C4-2B (cell line): ENCODE results near the gene EPN1.

ENCODE experiments used
- H3K27ac ChIP-seq: fragments of 450-650 bp; 2 replicates; pipeline ENCODE4 v1.5.1; 2017
- CTCF ChIP-seq: fragments of 450-650 bp; conservative IDR thresholded peaks from 2 replicates; pipeline ENCODE4 v1.5.1; 2017; ENCODE audit warnings: mild to moderate bottlenecking
- ZFX ChIP-seq: fragments of 450-650 bp; IDR thresholded peaks from 2 replicates; pipeline ENCODE4 v1.6.1; 2017

Gene EPN1

GRCh38 chr19:55643003-55643886 lies 31.8 kb upstream of the EPN1 start, which contains the start of gene ZNF581:
Gene ZNF581, plus strand, starts transcription at chr19:55643649. Its CDS starts 923 bp downstream, at chr19:55644572.
- no peak for TF ChIP-seq CTCF
- no peak; the same call in 1 of the 2 replicates for TF ChIP-seq ZFX
- H3K27ac ChIP-seq = peak within 1 kb of the TSS; percentile 93

- no peak for TF ChIP-seq ZFX
- no peak for TF ChIP-seq CTCF
- H3K27ac ChIP-seq = peak overlapping the region; percentile 93
These were observed 31.2 kb upstream of the EPN1 start for GRCh38 chr19:55643887-55644176.

DNA sequence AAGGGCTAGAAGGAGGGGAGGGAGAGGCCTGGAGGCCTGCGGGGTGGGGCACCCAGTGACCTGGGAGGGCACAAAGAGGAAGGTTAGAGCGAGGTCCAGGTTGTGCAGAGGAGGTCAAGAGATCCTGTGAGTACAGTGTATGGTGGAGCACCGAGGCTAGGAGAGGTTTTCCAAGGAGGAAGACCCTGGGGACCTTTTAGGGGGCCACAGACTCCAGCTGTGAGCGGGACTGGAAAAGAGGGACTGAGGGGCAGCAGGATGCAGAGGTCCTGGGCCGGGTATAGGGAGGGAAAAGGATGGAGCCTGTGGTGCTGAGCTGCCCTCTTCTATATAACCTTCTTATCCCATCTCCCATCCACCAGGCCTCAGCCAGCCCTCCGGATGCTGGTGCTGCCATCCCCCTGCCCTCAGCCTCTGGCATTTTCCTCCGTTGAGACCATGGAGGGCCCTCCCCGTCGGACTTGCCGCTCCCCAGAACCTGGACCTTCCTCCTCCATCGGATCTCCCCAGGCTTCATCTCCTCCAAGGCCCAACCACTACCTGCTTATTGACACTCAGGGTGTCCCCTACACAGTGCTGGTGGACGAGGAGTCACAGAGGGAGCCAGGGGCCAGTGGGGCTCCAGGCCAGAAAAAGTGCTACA lies 30.7 kb upstream of the EPN1 start:
- no peak for TF ChIP-seq CTCF
- TF ChIP-seq ZFX = no peak
- H3K27ac ChIP-seq = peak overlapping the region; percentile 93

DNA sequence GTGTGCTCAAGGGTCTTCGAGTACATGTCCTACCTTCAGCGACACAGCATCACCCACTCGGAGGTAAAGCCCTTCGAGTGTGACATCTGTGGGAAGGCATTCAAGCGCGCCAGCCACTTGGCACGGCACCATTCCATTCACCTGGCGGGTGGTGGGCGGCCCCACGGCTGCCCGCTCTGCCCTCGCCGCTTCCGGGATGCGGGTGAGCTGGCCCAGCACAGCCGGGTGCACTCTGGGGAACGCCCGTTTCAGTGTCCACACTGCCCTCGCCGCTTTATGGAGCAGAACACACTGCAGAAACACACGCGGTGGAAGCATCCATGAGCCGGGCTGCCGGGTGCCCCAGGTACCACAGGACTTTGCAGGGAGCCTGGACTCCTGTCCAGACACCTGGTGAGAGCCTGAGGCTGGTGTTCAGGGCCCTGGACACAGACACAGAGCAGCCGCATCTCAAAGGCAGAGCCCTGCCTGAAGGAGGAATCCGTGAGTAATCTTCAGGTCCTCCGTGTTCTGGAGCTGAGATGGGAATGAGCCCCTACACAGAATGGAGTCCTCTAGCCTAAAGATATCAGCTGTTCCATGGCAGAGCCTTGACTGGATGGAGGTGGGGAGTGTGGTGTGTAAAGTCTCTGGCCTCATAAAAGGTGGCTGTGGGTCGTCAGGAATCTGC lies 30.0 kb upstream of the EPN1 start:
- no peak overlapping the region; the same call in 1 of the 2 replicates for H3K27ac ChIP-seq
- TF ChIP-seq CTCF = no peak
- TF ChIP-seq ZFX = no peak

DNA sequence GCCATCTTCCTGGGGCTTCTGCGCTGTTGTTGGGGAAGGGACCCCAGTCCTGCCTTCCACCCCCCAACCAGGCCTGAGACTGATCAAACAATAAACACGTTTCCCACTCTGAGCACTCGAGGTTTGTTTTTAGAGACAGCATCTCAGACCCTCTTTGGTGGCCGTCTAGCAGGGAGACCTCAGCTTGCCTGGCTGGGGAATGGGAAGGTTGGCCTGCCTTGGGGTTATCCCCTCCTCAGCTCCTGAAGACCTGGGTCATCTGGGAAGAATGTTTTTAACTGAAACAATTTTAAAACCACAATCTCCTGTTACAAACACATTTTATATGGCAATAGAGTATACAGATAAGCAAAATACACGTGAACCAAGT lies 29.5 kb upstream of the EPN1 start:
- no peak for TF ChIP-seq CTCF
- no peak for TF ChIP-seq ZFX
- H3K27ac ChIP-seq = no peak overlapping the region

DNA sequence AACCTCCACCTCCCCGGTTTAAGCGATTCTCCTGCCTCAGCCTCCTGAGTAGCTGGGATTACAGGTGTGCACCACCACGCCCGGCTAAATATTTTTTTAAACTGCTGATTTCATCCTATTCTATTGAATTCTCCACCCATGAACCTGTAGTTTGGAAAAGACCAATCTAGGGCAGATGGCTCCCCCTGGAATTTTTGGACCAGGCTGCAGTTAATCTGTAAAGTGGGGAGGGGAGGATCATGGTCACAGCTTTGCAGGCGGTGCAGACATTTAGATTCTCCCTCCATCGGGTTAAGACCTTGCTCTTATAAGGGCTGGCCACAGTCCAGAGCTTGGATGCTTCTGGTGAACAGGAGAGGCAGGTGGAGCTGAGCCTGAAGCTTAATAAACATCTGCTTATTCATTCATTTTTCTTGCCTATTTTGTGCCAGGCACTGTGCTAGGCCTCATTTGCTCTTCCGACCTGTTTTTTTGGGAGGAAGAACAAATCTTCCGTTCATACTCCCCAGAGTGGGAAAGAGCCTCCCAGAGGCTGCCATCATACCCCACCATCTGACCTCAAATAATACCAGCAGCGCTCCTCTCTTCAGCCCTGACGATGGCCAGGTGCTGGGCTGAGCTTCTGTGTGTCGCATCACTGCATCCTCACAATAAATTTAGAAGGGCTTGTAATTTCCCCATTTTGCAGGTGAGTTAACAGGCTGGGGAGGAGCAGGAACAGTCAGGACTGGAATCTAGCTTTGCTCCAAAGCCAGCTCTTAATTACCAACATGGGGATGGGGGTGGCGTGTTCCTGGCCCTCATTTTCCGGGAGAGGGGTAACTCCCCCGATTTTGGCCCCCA lies 27.9 kb upstream of the EPN1 start:
- H3K27ac ChIP-seq = peak overlapping the region; percentile 91
- TF ChIP-seq CTCF (no peak), ZFX (no peak)
